Gastroesophageal sphincter (tissue), 4 donors: ENCODE data around the gene ZNF175. TPM values are rescaled to one million over a fixed set of nuclear protein-coding genes. Genes with fewer than 3 reads are reported as not detected.
"Not testable (repeated sequence)": the region's sequence is repeated elsewhere in the genome, so short reads cannot be mapped to it uniquely, and the experiment has no call there.

ENCODE experiments used
- ATAC-seq: fragments of 150-250 bp; one replicate; pipeline ENCODE4 v1.9.1; 2016; ENCODE audit warnings: mild to moderate bottlenecking, moderate library complexity
- H3K27ac ChIP-seq, 4 donors: fragments of 200-600 bp; sonication (generic) in 3 of 4; 1 replicate in 3 of 4; 2 replicates in 1 of 4; pipeline ENCODE4 v1.5.1; 2016 to 2019
- H3K27me3 ChIP-seq: fragments of 200-600 bp; sonication (generic); one replicate; pipeline ENCODE4 v1.5.1; 2019
- H3K36me3 ChIP-seq, 2 donors: fragments of 200-600 bp; sonication (generic); one replicate each; pipeline ENCODE4 v1.5.1; 2019; ENCODE audit warnings: control low read depth in 1 of 2
- H3K4me1 ChIP-seq, 3 donors: fragments of 200-600 bp; sonication (generic); 1 replicate in 2 of 3; 2 replicates in 1 of 3; pipeline ENCODE4 v1.5.1; 2016 to 2019; ENCODE audit warnings: control low read depth in 2 of 3
- H3K4me3 ChIP-seq, 2 donors: fragments of 200-600 bp; sonication (generic); one replicate each; pipeline ENCODE4 v1.5.1; 2019; ENCODE audit warnings: mild to moderate bottlenecking in 1 of 2, moderate library complexity in 1 of 2
- H3K9me3 ChIP-seq, 3 donors: fragments of 200-600 bp; sonication (generic); one replicate each; pipeline ENCODE4 v1.5.1; 2017 to 2019; ENCODE audit warnings: control low read depth in 2 of 3
- EP300 ChIP-seq: sonication (generic); formaldehyde crosslinking; IDR thresholded peaks from one replicate; pipeline ENCODE4 v1.6.1; 2017; ENCODE audit warnings: antibody characterized with exemption, mild to moderate bottlenecking
- POLR2A ChIP-seq, 2 donors: fragments of 450-650 bp; IDR thresholded peaks; one replicate each; pipeline ENCODE4 v1.6.1; 2017; ENCODE audit warnings: antibody characterized with exemption in 2 of 2, mild to moderate bottlenecking in 2 of 2, moderate library complexity in 1 of 2
- POLR2AphosphoS5 ChIP-seq: sonication (generic); formaldehyde crosslinking; IDR thresholded peaks from one replicate; pipeline ENCODE4 v1.6.1; 2017; ENCODE audit warnings: antibody characterized with exemption
- WGBS, 2 donors: methylation state at CpG; one replicate each; pipeline ENCODE4 v1.1.5; 2018; ENCODE audit warnings: low coverage in 1 of 2; 5-methylcytosine and 5-hydroxymethylcytosine counted together
- total RNA-seq, 4 donors: library from RNA; depleted of rRNA; stranded (reverse); fragments of >200 nt; gene quantifications; one replicate each; pipeline ENCODE4 v1.1.0, GENCODE V29; 2016
- TF ChIP-seq, protein P1 (sequence below), 4 experiments: fragments of 200-600 bp in 2 of 4; fragments of 450-650 bp in 2 of 4; sonication (generic) in 1 of 4; IDR thresholded peaks; one replicate each; pipeline ENCODE4 v1.5.1; 2017 to 2019; ENCODE audit warnings: antibody characterized with exemption in 4 of 4, mild to moderate bottlenecking in 2 of 4, moderate library complexity in 2 of 4

ZNF175 gene
- total RNA-seq, 4 donors from 2014 or later, result 6.5 to 12.8 (median 7.3) TPM

DNA sequence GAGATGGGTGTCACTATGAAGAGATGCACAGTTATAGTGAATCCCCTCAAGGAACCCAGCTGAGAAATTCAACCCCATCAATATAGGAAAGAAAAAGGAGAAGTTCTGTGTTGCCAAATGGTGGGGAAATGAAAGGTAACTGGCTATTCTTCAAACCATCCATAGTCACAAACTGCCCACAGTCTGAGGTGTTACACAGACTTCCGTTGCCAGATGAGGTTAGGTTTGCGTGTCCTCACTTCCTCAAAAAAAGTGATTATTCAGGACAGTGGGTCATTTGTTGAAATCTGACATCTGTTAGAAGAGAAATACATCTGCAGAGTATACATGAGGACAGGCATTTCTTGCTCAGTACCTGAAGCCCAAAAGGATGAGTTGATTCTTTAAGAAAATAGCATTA is 50.1 kb downstream of the ZNF175 start:
- 32 to 47% methylated on average over 2 of the region's 2 CpGs for WGBS, 2 donors
- Histone ChIP-seq H3K27me3 (peaks cover 39% of the 10 kb centered on the region), H3K4me3 (no peak overlapping the region), H3K9me3 (no peaks in the 10 kb centered on the region), H3K36me3 (no peaks in the 10 kb centered on the region), H3K27ac (no peak overlapping the region), H3K4me1 (no peaks in the 10 kb centered on the region)
- TF ChIP-seq, protein P1, sequence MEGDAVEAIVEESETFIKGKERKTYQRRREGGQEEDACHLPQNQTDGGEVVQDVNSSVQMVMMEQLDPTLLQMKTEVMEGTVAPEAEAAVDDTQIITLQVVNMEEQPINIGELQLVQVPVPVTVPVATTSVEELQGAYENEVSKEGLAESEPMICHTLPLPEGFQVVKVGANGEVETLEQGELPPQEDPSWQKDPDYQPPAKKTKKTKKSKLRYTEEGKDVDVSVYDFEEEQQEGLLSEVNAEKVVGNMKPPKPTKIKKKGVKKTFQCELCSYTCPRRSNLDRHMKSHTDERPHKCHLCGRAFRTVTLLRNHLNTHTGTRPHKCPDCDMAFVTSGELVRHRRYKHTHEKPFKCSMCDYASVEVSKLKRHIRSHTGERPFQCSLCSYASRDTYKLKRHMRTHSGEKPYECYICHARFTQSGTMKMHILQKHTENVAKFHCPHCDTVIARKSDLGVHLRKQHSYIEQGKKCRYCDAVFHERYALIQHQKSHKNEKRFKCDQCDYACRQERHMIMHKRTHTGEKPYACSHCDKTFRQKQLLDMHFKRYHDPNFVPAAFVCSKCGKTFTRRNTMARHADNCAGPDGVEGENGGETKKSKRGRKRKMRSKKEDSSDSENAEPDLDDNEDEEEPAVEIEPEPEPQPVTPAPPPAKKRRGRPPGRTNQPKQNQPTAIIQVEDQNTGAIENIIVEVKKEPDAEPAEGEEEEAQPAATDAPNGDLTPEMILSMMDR (IDR thresholded peaks at IDR 0.05), result no peak
- TF ChIP-seq EP300 (no peak), POLR2A (IDR thresholded peaks at IDR 0.05) (no peak), POLR2AphosphoS5 (no peak)
- no peak for ATAC-seq

- no peak overlapping the region for H3K4me3 ChIP-seq
- ATAC-seq, result no peak
- H3K36me3 ChIP-seq, result no peaks in the 10 kb centered on the region
- TF ChIP-seq POLR2AphosphoS5 (no peak), POLR2A (IDR thresholded peaks at IDR 0.05) (no peak), EP300 (no peak)
- TF ChIP-seq, protein P1 (IDR thresholded peaks at IDR 0.05), result no peak
- no peaks in the 10 kb centered on the region for H3K4me1 ChIP-seq
- H3K9me3 ChIP-seq, result no peaks in the 10 kb centered on the region
- H3K27ac ChIP-seq, result no peak overlapping the region
- H3K27me3 ChIP-seq, result peaks cover 75% of the 10 kb centered on the region
- 49% methylated on average over 2 of the region's 2 CpGs for WGBS, 2 donors
Observed at GRCh38 chr19:51626675-51627074, 55.6 kb downstream of the ZNF175 start.

- no peaks in the 10 kb centered on the region for H3K36me3 ChIP-seq
- no peak overlapping the region for H3K4me3 ChIP-seq
- TF ChIP-seq EP300, result no peak
- no peak for TF ChIP-seq POLR2AphosphoS5
- TF ChIP-seq, protein P1 (IDR thresholded peaks at IDR 0.05), result no peak
- TF ChIP-seq POLR2A (IDR thresholded peaks at IDR 0.05), result no peak
- WGBS, 2 donors, result 67 to 74% methylated on average over 1 to 3 of the region's 16 CpGs
- peaks cover 76% of the 10 kb centered on the region for H3K27me3 ChIP-seq
- no peaks in the 10 kb centered on the region for H3K9me3 ChIP-seq
- no peak for ATAC-seq
- no peaks in the 10 kb centered on the region for H3K4me1 ChIP-seq
- no peak overlapping the region for H3K27ac ChIP-seq
Observed at GRCh38 chr19:51627491-51628138, 56.5 kb downstream of the ZNF175 start.

DNA sequence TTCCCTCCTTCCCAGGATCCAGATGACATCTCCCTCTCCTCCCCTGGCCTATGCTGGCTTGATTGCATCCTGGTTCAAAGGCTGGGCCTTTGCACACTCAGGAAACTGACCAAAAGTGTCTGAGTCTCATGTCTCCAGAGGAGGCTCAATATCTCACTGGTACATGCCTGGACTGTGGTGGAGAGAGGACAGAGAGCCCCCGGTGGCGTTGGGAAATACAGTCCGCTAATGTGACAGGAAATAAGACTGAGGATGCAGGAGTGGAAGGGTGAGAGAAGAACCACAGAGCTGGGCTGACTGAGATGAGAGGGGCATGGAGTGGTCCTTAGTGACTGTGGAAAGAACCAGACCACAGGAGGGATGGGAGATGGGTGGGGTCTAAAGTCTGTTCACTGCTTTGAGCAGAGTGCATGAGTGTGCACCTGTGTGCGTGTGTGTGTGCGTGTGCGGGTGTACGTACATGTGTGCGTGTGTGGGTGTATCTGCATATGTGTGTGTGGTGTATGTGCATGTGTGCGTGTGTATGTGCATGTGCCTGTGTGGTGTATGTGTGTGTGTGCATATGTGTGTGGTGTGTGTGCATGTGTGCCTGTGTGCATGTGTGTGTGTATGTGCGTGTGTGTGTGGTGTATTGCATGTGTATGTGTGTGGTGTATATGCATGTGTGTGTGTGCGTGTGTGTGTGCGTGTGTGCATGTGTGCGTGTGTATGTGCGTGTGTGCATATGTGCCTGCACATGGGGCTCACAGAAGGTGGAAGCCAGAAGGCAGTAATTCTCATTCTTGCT is 57.3 kb downstream of the ZNF175 start:
- H3K9me3 ChIP-seq, result no peaks in the 10 kb centered on the region
- peaks cover 72% of the 10 kb centered on the region for H3K27me3 ChIP-seq
- no peak for TF ChIP-seq POLR2A (IDR thresholded peaks at IDR 0.05)
- no peak for TF ChIP-seq POLR2AphosphoS5
- TF ChIP-seq EP300, result no peak
- TF ChIP-seq, protein P1 (IDR thresholded peaks at IDR 0.05), result no peak
- no peaks in the 10 kb centered on the region for H3K4me1 ChIP-seq
- no peak for ATAC-seq
- no peak overlapping the region for H3K4me3 ChIP-seq
- no peak overlapping the region for H3K27ac ChIP-seq
- WGBS, 2 donors, result 73 to 78% methylated on average over 8 to 9 of the region's 14 CpGs
- H3K36me3 ChIP-seq, result no peaks in the 10 kb centered on the region

GRCh38 chr19:51630315-51630714 is 59.2 kb downstream of the ZNF175 start, which contains the start of gene SIGLEC5:
Gene SIGLEC5 (minus strand): TSS chr19:51630401. CDS start chr19:51630335, 66 bp downstream.
- not testable (repeated sequence) for H3K4me1 ChIP-seq, ATAC-seq, H3K9me3 ChIP-seq, H3K36me3 ChIP-seq, H3K4me3 ChIP-seq, H3K27ac ChIP-seq
- WGBS, 2 donors, result 44% methylated on average over 8 of the region's 13 CpGs; no CpG with 5 or more reads in 1 of the 2 donors
- H3K27me3 ChIP-seq, result peaks cover 56% of the 10 kb centered on the region
